Loucy (cell line): ENCODE data around the gene OR5AC2.

Experiments used
- H2AFZ ChIP-seq: fragments of 200-600 bp; sonication (generic); 2 replicates; pipeline ENCODE4 v1.6.0; 2016; ENCODE audit warnings: antibody characterized with exemption, mild to moderate bottlenecking, low read length, moderate library complexity
- H3F3A ChIP-seq: fragments of 200-600 bp; 2 replicates; pipeline ENCODE4 v1.6.0; 2016; ENCODE audit warnings: antibody characterized with exemption, low read depth, mild to moderate bottlenecking
- H3K27me3 ChIP-seq: fragments of 200-600 bp; sonication (generic); 2 replicates; pipeline ENCODE4 v1.6.1; 2014; ENCODE audit warnings: low read length, mild to moderate bottlenecking; ENCODE audit not compliant: insufficient read depth, poor library complexity, severe bottlenecking
- H3K36me3 ChIP-seq: fragments of 200-600 bp; sonication (generic); 2 replicates; pipeline ENCODE4 v1.6.1; 2016; ENCODE audit warnings: low read length; ENCODE audit not compliant: insufficient read depth
- H3K4me1 ChIP-seq: fragments of 200-600 bp; sonication (generic); 2 replicates; pipeline ENCODE4 v1.5.1; 2014; ENCODE audit warnings: low read length, mild to moderate bottlenecking; ENCODE audit not compliant: insufficient read depth, poor library complexity, severe bottlenecking
- H3K4me2 ChIP-seq: fragments of 200-600 bp; sonication (generic); 2 replicates; pipeline ENCODE4 v1.6.0; 2014; ENCODE audit warnings: antibody characterized with exemption, low read length, low read depth, mild to moderate bottlenecking; ENCODE audit not compliant: poor library complexity, severe bottlenecking
- H3K4me3 ChIP-seq: fragments of 200-600 bp; sonication (generic); 2 replicates; pipeline ENCODE4 v1.5.1; 2014; ENCODE audit warnings: low read length, mild to moderate bottlenecking, mixed read lengths; ENCODE audit not compliant: poor library complexity, severe bottlenecking
- H3K79me2 ChIP-seq: fragments of 200-600 bp; sonication (generic); 2 replicates; pipeline ENCODE4 v1.6.1; 2014; ENCODE audit warnings: low read length; ENCODE audit not compliant: insufficient read depth
- H3K9ac ChIP-seq: fragments of 200-600 bp; sonication (generic); 2 replicates; pipeline ENCODE4 v1.6.0; 2014; ENCODE audit warnings: mild to moderate bottlenecking, low read depth, low read length, moderate library complexity; ENCODE audit not compliant: poor library complexity, severe bottlenecking
- H3K9me2 ChIP-seq: fragments of 200-600 bp; sonication (generic); replicated peaks from 2 replicates; pipeline ENCODE4 v1.6.1; 2016; ENCODE audit warnings: low read depth, low read length, mixed read lengths
- H3K9me3 ChIP-seq: fragments of 200-600 bp; sonication (generic); 2 replicates; pipeline ENCODE4 v1.6.1; 2014; ENCODE audit warnings: mild to moderate bottlenecking, antibody characterized with exemption, low read length, low read depth; ENCODE audit not compliant: insufficient read depth
- H4K20me1 ChIP-seq: fragments of 200-600 bp; sonication (generic); 2 replicates; pipeline ENCODE4 v1.6.0; 2014; ENCODE audit warnings: antibody characterized with exemption, low read length, mild to moderate bottlenecking; ENCODE audit not compliant: insufficient read depth, poor library complexity, severe bottlenecking
- EZH2phosphoT487 ChIP-seq: fragments of 200-600 bp; IDR thresholded peaks from 2 replicates; pipeline ENCODE4 v1.6.1; 2018; ENCODE audit warnings: antibody characterized with exemption, mild to moderate bottlenecking, moderate library complexity, borderline replicate concordance
- TF ChIP-seq, protein P1 (sequence below): fragments of 200-600 bp; sonication (generic); conservative IDR thresholded peaks from 2 replicates; pipeline ENCODE4 v1.5.1; 2014; ENCODE audit warnings: mild to moderate bottlenecking, antibody characterized with exemption, low read length

Gene OR5AC2

DNA sequence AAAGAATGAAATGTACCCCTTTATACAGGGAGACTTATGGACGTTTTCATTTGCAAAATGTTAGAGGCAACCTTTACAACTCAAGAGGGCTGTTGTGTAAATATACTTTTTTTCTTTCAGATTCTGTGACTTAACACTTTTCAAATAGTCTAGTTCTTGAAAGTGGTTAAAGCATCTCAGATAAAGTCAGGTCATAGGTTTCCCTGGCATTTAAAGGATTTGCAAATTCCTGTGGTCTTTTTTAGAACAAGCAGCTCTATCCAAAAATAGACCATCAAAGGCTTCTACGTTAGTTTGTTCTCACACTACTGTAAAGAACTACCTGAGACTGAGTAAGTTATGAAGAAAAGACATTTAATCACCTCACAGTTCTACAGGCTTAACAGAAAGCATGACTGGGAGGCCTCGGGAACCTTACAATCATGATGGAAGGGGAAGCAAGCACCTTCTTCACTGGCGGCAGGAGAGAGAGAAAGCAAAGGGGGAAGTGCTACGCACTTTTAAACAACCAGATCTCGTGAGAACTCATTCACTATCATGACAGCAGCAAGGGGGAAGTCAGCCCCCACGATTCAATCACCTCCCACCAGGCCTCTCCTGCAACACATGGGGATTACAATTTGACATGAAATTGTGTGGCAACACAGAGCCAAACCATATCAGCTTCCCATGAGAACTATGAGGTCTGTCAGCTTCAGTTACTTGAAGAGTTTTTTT, 28.6 kb upstream of the OR5AC2 start:
- no peaks in the 10 kb centered on the region for H3K79me2 ChIP-seq
- no peaks in the 10 kb centered on the region for H4K20me1 ChIP-seq
- no peak overlapping the region for H3K4me2 ChIP-seq
- H2AFZ ChIP-seq, result no peak overlapping the region
- no peaks in the 10 kb centered on the region for H3F3A ChIP-seq
- TF ChIP-seq EZH2phosphoT487, result no peak
- TF ChIP-seq, protein P1, sequence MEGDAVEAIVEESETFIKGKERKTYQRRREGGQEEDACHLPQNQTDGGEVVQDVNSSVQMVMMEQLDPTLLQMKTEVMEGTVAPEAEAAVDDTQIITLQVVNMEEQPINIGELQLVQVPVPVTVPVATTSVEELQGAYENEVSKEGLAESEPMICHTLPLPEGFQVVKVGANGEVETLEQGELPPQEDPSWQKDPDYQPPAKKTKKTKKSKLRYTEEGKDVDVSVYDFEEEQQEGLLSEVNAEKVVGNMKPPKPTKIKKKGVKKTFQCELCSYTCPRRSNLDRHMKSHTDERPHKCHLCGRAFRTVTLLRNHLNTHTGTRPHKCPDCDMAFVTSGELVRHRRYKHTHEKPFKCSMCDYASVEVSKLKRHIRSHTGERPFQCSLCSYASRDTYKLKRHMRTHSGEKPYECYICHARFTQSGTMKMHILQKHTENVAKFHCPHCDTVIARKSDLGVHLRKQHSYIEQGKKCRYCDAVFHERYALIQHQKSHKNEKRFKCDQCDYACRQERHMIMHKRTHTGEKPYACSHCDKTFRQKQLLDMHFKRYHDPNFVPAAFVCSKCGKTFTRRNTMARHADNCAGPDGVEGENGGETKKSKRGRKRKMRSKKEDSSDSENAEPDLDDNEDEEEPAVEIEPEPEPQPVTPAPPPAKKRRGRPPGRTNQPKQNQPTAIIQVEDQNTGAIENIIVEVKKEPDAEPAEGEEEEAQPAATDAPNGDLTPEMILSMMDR, result no peak
- no peaks in the 10 kb centered on the region for H3K4me1 ChIP-seq
- peaks cover 5% of the 10 kb centered on the region for H3K27me3 ChIP-seq
- H3K36me3 ChIP-seq, result no peaks in the 10 kb centered on the region
- H3K9ac ChIP-seq, result no peak overlapping the region
- H3K9me3 ChIP-seq, result no peaks in the 10 kb centered on the region
- no peak overlapping the region for H3K4me3 ChIP-seq
- H3K9me2 ChIP-seq, result no peaks in the 10 kb centered on the region

DNA sequence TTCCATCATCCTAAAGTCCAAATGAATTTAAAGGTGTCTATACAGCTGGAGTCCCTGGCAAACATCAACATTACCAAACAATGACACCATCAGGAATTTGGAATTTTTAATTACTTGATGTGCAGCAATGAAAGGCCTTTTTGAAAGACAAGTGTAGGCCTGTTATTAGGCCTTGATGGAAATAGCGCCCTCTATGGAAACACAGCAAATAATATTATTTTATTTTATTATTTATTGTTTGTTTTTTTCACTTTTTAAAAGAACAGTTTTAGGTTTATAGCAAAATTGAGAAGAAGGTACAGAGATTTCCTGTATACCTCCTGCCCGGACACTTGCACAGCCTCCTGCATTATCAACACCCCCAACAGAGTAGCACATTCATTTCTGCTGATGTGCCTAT, 18.1 kb upstream of the OR5AC2 start:
- no peak overlapping the region for H2AFZ ChIP-seq
- TF ChIP-seq, protein P1, result peak; percentile 25; the same call in 1 of the 2 replicates
- no peak for TF ChIP-seq EZH2phosphoT487

DNA sequence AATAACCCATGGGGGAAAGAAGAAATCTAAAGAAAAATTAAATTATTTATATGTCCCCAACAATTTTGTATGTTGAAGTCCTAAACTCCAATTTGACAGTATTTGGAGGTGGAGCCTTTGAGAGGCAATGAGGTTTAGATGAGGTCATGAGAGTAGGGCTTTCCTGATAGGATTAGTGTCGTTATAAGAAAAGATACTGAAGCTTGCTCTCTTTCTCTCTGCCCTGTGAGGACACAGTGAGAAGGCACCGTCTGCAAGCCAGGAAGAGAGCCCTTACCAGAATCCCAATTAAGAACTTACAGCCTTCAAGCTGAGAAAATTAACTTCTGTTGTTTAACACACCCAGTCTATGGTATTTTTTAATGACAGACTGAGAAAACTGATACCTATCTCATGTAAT, 16.1 kb upstream of the OR5AC2 start:
- H3K4me3 ChIP-seq, result no peak overlapping the region
- no peaks in the 10 kb centered on the region for H3K9me2 ChIP-seq
- no peaks in the 10 kb centered on the region for H3K79me2 ChIP-seq
- H3K4me1 ChIP-seq, result no peaks in the 10 kb centered on the region
- TF ChIP-seq, protein P1, result no peak
- no peak for TF ChIP-seq EZH2phosphoT487
- H3K27me3 ChIP-seq, result no peaks in the 10 kb centered on the region
- H3K4me2 ChIP-seq, result no peak overlapping the region
- H3K36me3 ChIP-seq, result no peaks in the 10 kb centered on the region
- H2AFZ ChIP-seq, result no peak overlapping the region
- no peak overlapping the region for H3K9ac ChIP-seq
- no peaks in the 10 kb centered on the region for H4K20me1 ChIP-seq
- no peaks in the 10 kb centered on the region for H3K9me3 ChIP-seq
- no peaks in the 10 kb centered on the region for H3F3A ChIP-seq

More for the DNA sequence above, 18.1 kb upstream of the OR5AC2 start:
- H3K4me2 ChIP-seq, result no peak overlapping the region
- H3K4me1 ChIP-seq, result no peaks in the 10 kb centered on the region
- H3K9ac ChIP-seq, result no peak overlapping the region
- H3K27me3 ChIP-seq, result no peaks in the 10 kb centered on the region
- no peaks in the 10 kb centered on the region for H3K36me3 ChIP-seq
- no peaks in the 10 kb centered on the region for H3K79me2 ChIP-seq
- no peaks in the 10 kb centered on the region for H3F3A ChIP-seq
- H3K4me3 ChIP-seq, result no peak overlapping the region
- H3K9me2 ChIP-seq, result no peaks in the 10 kb centered on the region
- H4K20me1 ChIP-seq, result no peaks in the 10 kb centered on the region
- H3K9me3 ChIP-seq, result no peaks in the 10 kb centered on the region
